Loucy (cell line): ENCODE data around the gene VWA8.

ENCODE experiments used
- EZH2phosphoT487 ChIP-seq: fragments of 200-600 bp; IDR thresholded peaks from 2 replicates; pipeline ENCODE4 v1.6.1; 2018; ENCODE audit warnings: antibody characterized with exemption, mild to moderate bottlenecking, moderate library complexity, borderline replicate concordance
- TF ChIP-seq, protein P1 (sequence below): fragments of 200-600 bp; sonication (generic); conservative IDR thresholded peaks from 2 replicates; pipeline ENCODE4 v1.5.1; 2014; ENCODE audit warnings: mild to moderate bottlenecking, antibody characterized with exemption, low read length

DNA sequence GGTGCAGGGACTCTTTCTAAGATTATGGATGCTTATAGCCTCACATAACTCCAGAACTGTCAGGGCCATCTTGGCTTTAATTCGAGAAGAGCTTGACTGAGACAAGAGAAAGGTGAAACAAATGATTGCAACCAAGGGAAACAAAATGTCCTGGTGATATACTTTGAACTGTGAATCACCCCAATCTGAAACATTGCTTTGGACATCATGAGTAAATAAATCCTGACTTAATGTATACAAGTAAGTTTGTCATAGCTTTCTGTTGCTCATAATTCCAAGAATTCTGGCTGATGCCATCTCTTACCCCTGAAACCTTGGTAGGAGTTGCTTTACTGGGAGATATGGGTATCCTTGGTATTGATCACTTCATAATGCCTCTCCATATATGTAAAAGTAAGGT lies 5.8 kb upstream of the VWA8 start:
- TF ChIP-seq, protein P1, sequence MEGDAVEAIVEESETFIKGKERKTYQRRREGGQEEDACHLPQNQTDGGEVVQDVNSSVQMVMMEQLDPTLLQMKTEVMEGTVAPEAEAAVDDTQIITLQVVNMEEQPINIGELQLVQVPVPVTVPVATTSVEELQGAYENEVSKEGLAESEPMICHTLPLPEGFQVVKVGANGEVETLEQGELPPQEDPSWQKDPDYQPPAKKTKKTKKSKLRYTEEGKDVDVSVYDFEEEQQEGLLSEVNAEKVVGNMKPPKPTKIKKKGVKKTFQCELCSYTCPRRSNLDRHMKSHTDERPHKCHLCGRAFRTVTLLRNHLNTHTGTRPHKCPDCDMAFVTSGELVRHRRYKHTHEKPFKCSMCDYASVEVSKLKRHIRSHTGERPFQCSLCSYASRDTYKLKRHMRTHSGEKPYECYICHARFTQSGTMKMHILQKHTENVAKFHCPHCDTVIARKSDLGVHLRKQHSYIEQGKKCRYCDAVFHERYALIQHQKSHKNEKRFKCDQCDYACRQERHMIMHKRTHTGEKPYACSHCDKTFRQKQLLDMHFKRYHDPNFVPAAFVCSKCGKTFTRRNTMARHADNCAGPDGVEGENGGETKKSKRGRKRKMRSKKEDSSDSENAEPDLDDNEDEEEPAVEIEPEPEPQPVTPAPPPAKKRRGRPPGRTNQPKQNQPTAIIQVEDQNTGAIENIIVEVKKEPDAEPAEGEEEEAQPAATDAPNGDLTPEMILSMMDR, result no peak
- no peak for TF ChIP-seq EZH2phosphoT487
